Transverse colon (tissue), 4 donors: ENCODE results near the gene SPTBN1.

Experiments
- POLR2AphosphoS5 ChIP-seq, 3 donors: sonication (generic); formaldehyde crosslinking; IDR thresholded peaks; one replicate each; pipeline ENCODE4 v1.6.1; 2016; ENCODE audit warnings: antibody characterized with exemption in 3 of 3
- TF ChIP-seq, protein P1 (sequence below), 5 experiments: fragments of 200-600 bp in 3 of 5; fragments of 450-650 bp in 2 of 5; sonication (generic) in 3 of 5; IDR thresholded peaks; 1 replicate in 2 of 5; 2 replicates in 3 of 5; pipeline ENCODE4 v1.5.1; 2016 to 2017; ENCODE audit warnings: antibody characterized with exemption in 5 of 5, inconsistent platforms in 3 of 5, mild to moderate bottlenecking in 2 of 5, moderate library complexity in 1 of 5

DNA sequence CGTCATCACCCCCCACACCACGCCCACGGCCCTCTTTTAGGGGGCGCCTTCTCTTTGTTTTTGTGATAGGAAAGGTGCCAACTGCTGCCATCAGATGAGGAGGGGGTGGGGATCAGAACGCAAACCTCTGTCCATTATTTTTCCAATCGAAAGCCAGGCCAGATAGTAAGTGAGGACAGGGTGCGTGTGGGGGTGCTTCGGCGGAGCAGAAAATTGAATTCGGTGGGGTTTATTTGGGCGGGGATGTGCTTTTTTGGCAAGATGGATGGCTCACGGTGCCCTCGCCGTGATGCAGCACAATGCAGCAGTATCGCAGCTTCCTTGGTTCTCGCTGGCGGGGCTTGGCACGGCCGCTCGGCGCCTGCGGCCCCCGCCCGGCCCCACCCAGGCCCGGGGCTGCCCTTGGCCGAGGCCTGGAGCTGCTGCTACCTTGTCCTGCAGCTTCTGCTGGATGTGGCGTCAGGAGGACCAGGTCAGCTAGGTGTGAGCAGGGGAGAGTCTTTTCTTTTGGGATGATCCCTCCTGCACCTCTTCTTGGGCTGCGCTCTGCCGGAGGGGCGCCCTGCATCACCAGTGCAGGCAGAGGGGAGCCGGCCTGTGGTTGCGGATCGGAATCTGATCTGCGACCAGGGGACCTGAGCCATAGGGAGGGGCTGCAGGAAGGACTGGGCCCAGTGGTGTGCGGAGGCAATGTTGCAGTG, 1.3 kb downstream of the SPTBN1 start:
- TF ChIP-seq, protein P1, sequence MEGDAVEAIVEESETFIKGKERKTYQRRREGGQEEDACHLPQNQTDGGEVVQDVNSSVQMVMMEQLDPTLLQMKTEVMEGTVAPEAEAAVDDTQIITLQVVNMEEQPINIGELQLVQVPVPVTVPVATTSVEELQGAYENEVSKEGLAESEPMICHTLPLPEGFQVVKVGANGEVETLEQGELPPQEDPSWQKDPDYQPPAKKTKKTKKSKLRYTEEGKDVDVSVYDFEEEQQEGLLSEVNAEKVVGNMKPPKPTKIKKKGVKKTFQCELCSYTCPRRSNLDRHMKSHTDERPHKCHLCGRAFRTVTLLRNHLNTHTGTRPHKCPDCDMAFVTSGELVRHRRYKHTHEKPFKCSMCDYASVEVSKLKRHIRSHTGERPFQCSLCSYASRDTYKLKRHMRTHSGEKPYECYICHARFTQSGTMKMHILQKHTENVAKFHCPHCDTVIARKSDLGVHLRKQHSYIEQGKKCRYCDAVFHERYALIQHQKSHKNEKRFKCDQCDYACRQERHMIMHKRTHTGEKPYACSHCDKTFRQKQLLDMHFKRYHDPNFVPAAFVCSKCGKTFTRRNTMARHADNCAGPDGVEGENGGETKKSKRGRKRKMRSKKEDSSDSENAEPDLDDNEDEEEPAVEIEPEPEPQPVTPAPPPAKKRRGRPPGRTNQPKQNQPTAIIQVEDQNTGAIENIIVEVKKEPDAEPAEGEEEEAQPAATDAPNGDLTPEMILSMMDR (IDR thresholded peaks at IDR 0.05): no peak
- TF ChIP-seq POLR2AphosphoS5 (IDR thresholded peaks at IDR 0.05): peak in 1 of 3 donors; percentile 28
